HG02852 (cell line): Measurements from ENCODE around the gene SLC47A1.

Source experiments
- ATAC-seq: cut with Tn5 transposase; IDR thresholded peaks from one replicate; pipeline ENCODE4 v1.9.1; 2021; ENCODE audit warnings: mild to moderate bottlenecking, moderate library complexity; ENCODE audit not compliant: unreplicated experiment

Gene SLC47A1

GRCh38 chr17:19592316-19592715 is 58.7 kb downstream of the SLC47A1 start:
- no peak for ATAC-seq

DNA sequence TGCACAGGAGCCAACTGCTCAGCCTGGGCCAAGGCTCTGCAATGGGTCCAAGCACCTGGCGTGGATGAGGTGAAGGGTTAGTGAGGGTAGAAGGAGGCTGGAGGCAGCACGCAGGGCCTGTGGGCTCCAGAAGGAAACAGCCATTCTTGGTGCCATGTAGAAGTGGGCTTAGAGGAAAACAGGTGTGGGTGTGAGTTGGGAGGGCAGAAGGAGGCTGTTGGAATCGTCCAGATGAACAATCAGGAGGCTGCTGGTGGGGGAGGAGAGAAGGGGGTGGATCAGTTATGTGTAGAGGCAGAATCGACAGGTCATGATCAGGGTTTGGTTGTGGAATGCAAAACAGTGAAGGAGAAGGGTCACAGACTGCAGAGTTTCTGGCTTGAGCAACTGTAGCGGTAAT is 63.2 kb downstream of the SLC47A1 start:
- no peak for ATAC-seq

GRCh38 chr17:19610311-19610710 is 76.7 kb downstream of the SLC47A1 start:
- ATAC-seq = no peak

GRCh38 chr17:19610879-19611278 is 77.2 kb downstream of the SLC47A1 start:
- ATAC-seq = no peak

DNA sequence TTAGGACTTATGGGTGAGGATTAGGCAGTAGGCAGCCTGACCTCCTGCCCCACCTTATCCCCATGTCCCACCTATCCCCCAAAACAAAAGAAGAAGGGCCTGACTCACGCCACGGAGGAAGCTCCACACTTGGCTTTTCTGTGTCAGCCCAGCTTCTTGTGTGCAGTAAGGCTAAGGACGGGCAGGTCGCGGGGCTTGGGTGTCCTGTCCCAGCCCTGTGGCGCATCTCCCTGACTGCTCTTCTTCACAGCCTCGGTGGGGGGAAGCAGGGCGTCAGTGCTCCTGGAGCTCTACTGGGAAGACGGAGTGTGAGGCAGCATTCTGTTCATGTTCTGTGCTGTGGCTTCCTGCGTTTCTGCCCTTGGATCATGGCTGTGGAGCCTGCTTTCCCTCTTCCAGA is 80.3 kb downstream of the SLC47A1 start:
- no peak for ATAC-seq

DNA sequence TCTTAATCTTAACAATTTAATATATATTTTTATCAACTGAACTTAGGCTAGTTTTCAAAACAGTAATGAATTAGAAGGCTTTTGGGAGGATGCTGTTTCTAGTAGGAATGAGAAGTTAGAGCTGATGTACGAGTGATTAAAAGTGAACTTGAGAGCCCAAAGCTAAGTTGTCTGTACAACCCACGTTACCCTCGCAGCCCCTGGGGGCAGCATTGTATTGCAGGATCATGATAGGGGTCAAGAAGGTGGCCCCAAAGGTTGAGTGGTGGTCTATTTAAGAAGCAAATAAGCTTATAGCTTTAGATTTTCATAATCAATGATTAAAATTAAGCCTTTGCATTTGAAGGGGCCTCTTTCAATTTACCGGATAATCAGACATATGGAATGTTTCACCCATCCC is 81.2 kb downstream of the SLC47A1 start:
- no peak for ATAC-seq

- no peak for ATAC-seq
These were observed 84.4 kb downstream of the SLC47A1 start for GRCh38 chr17:19618015-19618414.

- ATAC-seq = no peak
These were observed 86.2 kb downstream of the SLC47A1 start for GRCh38 chr17:19619705-19620325.

DNA sequence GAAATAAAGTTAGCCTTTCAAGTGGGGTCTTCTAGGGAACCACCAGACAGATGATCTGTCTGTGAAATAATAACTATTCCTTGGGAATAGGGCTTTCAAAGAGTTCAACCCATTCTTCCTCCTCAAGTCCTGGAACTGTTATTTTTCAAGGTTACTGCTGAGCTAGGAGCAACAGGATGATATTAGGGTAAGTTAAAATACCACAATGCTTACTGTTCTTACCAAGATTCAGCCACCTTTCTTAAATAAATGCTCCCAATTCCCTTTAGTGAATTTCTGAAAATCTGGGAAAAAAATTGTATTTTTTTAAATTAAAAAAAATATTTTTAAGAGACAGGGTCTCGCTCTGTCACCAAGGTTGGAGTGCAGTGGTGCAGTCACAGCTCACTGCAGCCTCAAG is 88.0 kb downstream of the SLC47A1 start:
- no peak for ATAC-seq

GRCh38 chr17:19626079-19626478 is 92.4 kb downstream of the SLC47A1 start:
- no peak for ATAC-seq
